HG03460 (cell line): ENCODE measurements around the gene LCN12.
"Not testable (repeated sequence)": the region's sequence is repeated elsewhere in the genome, so short reads cannot be mapped to it uniquely, and the experiment has no call there.

Experiments used
- ATAC-seq: cut with Tn5 transposase; IDR thresholded peaks from one replicate; pipeline ENCODE4 v1.9.1; 2021; ENCODE audit not compliant: unreplicated experiment

Gene LCN12

GRCh38 chr9:136985027-136985602, 33.0 kb downstream of the LCN12 start:
- no peak for ATAC-seq

- ATAC-seq = no peak
Observed at GRCh38 chr9:136985853-136986252, 33.8 kb downstream of the LCN12 start.

GRCh38 chr9:136988872-136989271, 36.8 kb downstream of the LCN12 start:
- no peak for ATAC-seq

DNA sequence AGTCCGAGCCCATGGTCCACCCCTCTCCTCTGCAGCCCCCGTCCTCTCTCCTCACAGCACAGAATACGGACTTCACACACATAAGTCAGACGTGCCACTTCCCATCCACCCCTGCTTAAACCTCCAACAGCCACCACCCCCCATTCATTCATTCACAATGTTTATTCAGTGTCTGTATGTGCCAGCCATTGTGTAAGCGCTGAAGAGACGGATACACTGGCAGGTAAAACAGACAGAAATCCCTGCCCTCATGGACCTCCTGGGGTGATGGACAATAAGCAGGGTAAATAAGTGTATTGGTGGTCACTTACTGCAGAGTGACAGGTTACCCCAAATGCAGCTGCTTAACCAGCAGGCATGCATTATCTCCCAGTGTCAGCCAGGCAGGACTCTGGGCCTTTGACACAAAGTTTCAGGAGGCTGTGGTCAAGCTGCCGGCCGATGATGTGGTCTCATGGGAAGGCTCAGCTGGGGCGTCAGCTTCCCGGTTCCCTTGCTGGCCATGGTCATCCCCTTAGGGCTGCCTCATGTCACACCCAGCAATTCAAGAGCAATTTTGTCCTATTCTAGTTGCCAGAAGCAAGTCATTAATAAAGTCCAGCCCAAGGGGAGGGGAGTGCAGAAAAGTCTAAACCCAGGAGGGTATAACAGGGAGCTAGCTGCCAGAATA, 38.3 kb downstream of the LCN12 start:
- ATAC-seq = no peak

GRCh38 chr9:136991993-136992818, 40.1 kb downstream of the LCN12 start, which contains the start of gene PAXX:
PAXX (plus strand) TSS chr9:136992422; CDS start chr9:136992444, 22 bp downstream.
- ATAC-seq = peak; percentile 77

- no peak for ATAC-seq
Observed at GRCh38 chr9:136992819-136993369, 40.8 kb downstream of the LCN12 start.

GRCh38 chr9:136994180-136994887, 42.3 kb downstream of the LCN12 start:
- no peak for ATAC-seq

DNA sequence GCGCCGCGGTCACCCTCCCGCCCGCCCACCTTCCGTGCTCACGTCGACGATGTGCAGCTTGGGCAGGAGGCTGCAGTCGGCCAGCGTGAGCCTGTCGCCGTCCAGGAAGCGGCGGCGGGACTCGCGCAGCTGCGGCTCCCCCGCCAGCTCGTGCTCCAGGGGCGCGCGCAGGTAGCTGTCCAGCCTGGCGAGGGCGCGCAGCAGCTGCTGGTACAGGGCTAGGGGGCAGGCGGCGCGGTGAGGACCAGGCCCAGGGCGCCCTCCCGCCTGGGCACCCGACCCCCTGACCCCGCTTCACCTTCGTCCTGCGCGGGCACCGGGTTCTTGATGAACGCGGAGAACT, 42.8 kb downstream of the LCN12 start:
- ATAC-seq = no peak

DNA sequence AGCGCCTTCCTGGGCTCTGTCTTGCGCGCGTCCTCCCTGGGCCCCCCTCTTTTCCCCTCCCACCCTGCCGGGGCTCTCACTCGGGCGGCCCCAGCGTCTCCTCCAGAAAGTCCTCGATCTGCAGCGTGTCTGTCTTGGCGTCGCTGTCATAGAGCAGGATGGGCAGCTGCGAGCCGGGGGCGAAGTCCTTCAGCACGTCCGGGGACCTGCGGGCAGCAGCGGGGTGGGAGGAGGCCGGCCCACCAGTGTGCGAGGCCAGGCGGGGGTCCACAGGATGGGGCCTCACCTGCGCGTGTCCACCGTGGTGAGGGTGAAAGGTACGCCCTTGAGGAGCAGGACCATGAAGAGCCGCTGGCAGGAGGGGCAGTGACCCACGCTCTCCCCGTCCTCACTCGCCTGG, 43.3 kb downstream of the LCN12 start:
- ATAC-seq = no peak

- ATAC-seq = no peak
Observed at GRCh38 chr9:136995772-136996311, 43.8 kb downstream of the LCN12 start.

DNA sequence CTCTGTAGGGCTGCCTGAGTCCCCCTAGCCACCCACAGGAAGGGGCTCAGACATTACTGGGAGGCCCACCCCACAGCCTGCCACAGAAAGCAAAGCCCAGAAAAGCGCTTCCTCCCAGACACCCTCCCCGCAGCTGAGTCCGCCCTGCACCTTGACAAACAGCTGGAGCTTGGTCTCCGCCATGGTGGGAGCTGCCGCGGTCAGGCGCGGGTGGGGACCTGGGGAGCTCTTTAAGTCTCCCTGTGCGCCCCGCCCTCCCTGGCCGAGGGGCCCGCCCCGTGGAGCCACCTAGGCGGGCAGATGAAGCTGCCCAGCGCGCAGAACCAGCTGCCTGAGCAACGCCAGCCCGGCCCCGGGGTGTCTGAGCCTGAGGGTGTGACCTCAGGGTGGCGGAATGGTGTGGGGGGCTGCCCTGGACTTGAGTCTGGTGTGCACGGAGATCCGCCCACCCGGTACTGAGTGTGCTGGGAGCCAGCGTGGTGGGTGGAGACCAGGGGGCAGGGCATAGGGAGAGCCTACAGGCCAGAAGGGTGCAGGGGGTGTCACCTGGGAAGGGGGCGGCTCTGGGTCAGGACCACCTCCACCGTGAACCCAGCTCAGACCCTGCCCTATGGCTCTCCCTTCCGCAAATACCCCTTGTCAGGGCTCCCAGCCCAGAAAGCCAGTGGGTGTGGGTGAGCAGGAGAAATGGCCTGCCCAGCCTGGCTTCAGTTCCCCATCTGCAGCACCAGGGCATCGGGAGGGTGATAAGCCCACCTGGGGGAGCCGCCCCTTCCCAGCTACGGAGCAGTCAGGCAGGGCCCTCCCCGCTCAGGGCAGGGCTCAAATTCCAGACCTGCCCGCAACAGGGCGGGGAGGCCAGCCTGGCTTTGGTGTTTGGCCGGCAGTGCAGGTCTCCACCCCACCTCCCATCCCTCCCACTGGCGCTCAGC, 44.6 kb downstream of the LCN12 start, which contains the start of gene CLIC3:
Gene CLIC3 (minus strand): TSS at position 208 of the 932 bp plus-strand sequence. CDS start 25 bp downstream, at position 183.
- ATAC-seq = no peak

DNA sequence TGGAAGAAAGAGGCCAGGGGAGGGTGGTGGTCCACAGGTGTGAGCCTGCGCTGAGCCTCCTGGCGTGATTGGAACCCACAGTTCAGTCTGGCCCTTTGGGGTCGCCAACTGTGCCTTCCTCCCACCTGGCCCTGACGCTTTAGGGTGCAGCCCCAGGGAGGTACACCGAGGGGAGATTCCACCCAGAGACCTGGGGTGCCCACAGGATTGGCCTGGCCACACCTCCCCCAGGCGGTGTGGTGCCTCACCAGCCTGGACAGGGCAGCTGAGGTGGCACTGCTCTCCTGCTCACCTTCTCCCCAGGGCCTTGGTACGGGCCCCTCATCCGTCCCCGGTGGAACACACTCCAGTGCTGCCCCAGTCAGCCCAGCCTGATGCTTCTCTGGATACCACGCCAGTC, 45.3 kb downstream of the LCN12 start:
- no peak for ATAC-seq

DNA sequence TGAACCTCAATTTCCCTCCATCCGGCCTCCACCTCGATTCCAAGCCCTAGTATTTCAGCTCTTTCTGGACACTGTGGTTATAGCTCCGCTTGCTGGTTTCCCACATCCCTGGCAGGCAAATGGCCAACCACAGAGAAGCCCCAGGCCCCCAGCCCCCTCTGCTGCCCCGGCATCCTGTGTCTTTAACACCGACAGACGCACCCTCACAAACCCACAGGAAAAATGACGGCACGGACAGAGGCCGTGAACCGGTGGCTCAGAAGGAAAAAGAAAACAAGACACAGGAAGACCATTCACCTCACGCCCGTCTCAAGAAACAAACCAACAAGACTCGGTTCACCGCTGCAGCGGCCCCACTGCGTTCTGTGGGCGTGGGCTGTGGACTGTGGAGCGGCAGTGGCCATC, 45.8 kb downstream of the LCN12 start:
- no peak for ATAC-seq

DNA sequence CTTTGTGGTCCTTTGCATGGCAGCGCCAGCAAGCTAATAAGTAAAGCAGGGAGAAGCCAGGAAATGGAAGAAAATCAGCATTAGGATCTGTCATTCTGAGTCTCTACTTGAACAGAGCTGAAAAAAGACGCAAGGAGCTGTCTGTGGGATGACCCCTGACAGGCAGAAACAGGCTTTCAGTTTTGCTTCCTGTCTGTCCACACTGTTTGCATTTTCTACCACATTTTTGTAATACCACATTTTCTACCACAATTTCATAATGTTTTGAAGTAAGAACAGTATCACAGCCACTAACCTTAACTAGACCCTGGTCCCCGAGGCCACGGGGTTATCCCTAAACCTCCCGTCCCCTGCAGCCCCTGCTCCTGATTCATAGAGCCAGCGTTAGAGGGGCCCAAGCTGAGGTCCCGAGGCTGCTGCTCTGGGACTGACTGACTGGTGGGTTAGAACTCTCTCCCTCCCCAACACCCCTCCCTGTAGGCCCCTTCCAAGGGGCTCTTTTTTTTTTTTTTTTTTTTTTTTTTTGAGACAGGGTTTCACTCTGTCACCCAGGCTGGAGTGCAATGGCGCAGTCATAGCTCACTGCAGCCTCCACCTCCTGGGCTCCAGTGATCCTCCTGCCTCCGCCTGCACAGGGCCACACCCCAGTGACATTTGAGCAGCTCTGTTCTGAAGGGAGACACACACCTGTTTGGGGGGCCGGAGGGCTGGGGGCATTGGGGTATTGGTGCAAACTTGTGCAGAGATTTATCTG, 48.3 kb downstream of the LCN12 start:
- ATAC-seq = peak; percentile 64

DNA sequence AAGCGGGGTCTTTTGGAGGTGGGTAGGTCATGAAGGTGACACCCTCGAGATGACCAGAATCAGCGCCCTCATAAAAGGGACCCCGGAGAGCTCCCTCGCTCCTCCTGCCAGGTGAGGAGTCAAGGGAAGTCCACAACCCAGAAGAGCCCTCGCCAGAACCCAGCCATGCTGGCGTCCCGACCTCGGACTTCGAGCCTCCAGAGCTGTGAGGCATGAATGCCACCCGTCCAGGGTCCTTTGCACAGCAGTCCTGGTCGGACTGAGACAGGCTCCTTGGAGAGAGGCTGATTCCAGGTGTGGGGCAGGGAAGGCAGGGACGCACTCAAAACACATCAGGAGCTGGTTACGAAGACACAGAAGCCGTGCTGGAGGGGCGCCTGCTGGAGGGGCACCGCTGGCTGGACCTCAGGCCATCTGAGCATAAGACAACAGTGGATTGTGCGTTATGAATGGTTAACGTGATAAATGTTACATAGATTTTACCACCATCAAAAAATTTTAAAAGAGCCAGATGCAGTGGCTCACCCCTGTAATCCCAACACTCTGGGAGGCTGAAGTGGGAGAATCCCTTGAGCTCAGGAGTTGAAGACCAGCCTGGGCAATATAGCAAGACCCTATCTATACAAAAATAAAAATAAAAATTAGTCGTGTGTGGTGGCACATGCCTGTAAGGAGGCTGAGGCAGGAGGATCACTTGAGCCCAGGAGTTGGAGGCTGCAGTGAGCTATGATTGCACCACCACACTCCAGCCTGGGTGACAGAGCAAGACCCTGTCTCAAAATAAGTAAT, 50.0 kb downstream of the LCN12 start:
- no peak for ATAC-seq

DNA sequence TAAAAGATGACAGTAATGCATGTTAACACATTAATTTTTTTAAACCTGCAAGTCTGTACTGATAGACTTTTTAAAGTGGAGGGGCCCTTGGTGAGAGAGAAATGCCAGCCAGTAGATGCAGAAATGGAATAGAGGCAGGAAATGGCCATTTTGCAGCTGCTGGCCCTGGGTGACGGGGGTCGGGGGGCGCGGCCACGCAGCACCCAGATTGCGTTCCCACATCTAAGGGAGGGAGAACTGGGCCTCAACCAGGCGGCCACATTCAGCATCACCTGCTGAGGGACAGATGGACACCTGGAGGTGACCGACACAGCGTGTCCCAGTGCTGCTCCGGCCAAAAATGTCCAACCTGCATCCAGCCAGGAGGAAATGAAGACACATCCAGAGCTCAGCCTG, 50.6 kb downstream of the LCN12 start:
- no peak for ATAC-seq

DNA sequence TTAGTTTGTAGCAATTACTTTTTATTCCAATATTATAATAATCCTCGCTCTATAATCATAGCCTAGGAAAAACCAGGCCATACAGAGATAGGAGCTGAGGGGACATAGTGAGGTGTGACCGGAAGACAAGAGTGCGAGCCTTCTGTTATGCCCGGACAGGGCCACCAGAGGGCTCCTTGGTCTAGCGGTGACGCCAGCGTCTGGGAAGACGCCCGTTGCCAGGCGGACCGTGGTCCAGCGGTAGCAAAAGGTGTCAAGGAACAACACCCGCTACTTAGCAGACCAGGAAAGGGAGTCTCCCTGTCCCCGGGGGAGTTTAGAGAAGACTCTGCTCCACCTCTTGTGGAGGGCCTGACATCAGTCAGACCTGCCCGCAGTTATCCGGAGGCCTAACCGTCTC, 52.2 kb downstream of the LCN12 start:
- not testable (repeated sequence) for ATAC-seq
